Measurements from ENCODE around the gene CCKAR. TPM values are rescaled to one million over a fixed set of nuclear protein-coding genes. Genes with fewer than 3 reads are reported as not detected.

The CCKAR gene
- total and polyA plus RNA-seq, 2 of the 8 experiments (the other 6 are each of a cell fraction or from before 2014, with no cell fraction given) = not detected

GRCh38 chr4:26484516-26484915 lies 5.8 kb downstream of the CCKAR start:
- H3K14ac ChIP-seq (ENCODE audit: insufficient read length) = no peak overlapping the region
- no peak overlapping the region for H3K9ac ChIP-seq (replicated peaks in 1 of 4; ENCODE audit: extremely low read depth in 1 of 4, low read depth in 3 of 4, low read length in 3 of 4)
- no peak overlapping the region for H2BK20ac ChIP-seq (ENCODE audit: low read length)
- H4K5ac ChIP-seq (ENCODE audit: insufficient read length, low read depth, low read length) = no peak overlapping the region
- H3K9me3 ChIP-seq (ENCODE audit: insufficient read depth in 2 of 2, low read depth in 1 of 2, low read length in 1 of 2) = no peaks in the 10 kb centered on the region
- H2BK5ac ChIP-seq (ENCODE audit: low read depth, low read length) = no peak overlapping the region
- no peak overlapping the region for H3K4me2 ChIP-seq (ENCODE audit: insufficient read depth in 1 of 2, low read depth in 2 of 2, low read length in 2 of 2)
- no peaks in the 10 kb centered on the region for H3K79me2 ChIP-seq (ENCODE audit: control insufficient read depth in 1 of 2, insufficient read depth in 2 of 2, low read length in 2 of 2)
- no peak overlapping the region for H4K8ac ChIP-seq (ENCODE audit: extremely low read depth, insufficient read depth, low read length)
- H3K36me3 ChIP-seq (ENCODE audit: control insufficient read depth in 2 of 4, insufficient read depth in 4 of 4, low read length in 3 of 4) = no peaks in the 10 kb centered on the region
- no peak overlapping the region for H3K4me3 ChIP-seq (ENCODE audit: extremely low read depth in 1 of 4, insufficient read depth in 2 of 4, low read depth in 3 of 4, low read length in 4 of 4)
- no peaks in the 10 kb centered on the region for H3K79me1 ChIP-seq (ENCODE audit: low read depth, low read length)
- no peak for DNase-seq (ENCODE audit: low read depth in 1 of 2, low spot score in 2 of 2)
- CTCF ChIA-PET (ENCODE audit: partially characterized antibody) = interaction anchor here (1.2 to 1.6 kb wide), 2 partner anchors 26 to 236 kb away, joined by 3 read pairs; no protein-coding TSS in a partner anchor
- H3K4ac ChIP-seq (replicated peaks; ENCODE audit: insufficient read length, low read depth, low read length) = no peak overlapping the region
- WGBS, 2 experiments (ENCODE audit: extremely low coverage in 1 of 2, insufficient coverage in 1 of 2, insufficient read length in 1 of 2, insufficient replicate concordance in 2 of 2, low coverage in 1 of 2, low lambda C conversion rate in 2 of 2, missing lambda C conversion rate in 1 of 2) = 92% methylated on average over 5 of the region's 5 CpGs; no CpG with 5 or more reads in 1 of the 2 experiments
- H3K18ac ChIP-seq (ENCODE audit: extremely low read depth, low read length) = no peak overlapping the region
- H3K23ac ChIP-seq (ENCODE audit: insufficient read length) = no peak overlapping the region
- no peaks in the 10 kb centered on the region for H3K27me3 ChIP-seq (replicated peaks in 1 of 4; ENCODE audit: control insufficient read depth in 3 of 4, extremely low read depth in 1 of 4, insufficient read depth in 3 of 4, low read length in 3 of 4)
- no peak overlapping the region for H2BK12ac ChIP-seq (ENCODE audit: low read depth, low read length)
- H4K20me1 ChIP-seq (replicated peaks in 1 of 2; ENCODE audit: control insufficient read depth in 1 of 2, insufficient read depth in 2 of 2, low read length in 2 of 2) = no peaks in the 10 kb centered on the region
- no peaks in the 10 kb centered on the region; a peak in 1 of 7 replicates for H3K4me1 ChIP-seq (replicated peaks in 1 of 4; ENCODE audit: control insufficient read depth in 3 of 4, insufficient read depth in 4 of 4, low read length in 3 of 4)
- H3K27ac ChIP-seq (ENCODE audit: low read depth, low read length) = no peak overlapping the region
- no peak overlapping the region for H2AFZ ChIP-seq (ENCODE audit: low read length)
- H2BK15ac ChIP-seq (ENCODE audit: low read length) = no peak overlapping the region
- TF ChIP-seq NRF1 (IDR thresholded peaks at IDR 0.05; ENCODE audit: low read depth, low read length) = no peak
- TF ChIP-seq TBP (IDR thresholded peaks at IDR 0.05; ENCODE audit: low read depth, low read length) = no peak
- TF ChIP-seq SP1 (IDR thresholded peaks at IDR 0.05; ENCODE audit: low read depth, low read length) = no peak
- TF ChIP-seq KDM4A (IDR thresholded peaks at IDR 0.05; ENCODE audit: low read depth, low read length, severe bottlenecking) = no peak
- TF ChIP-seq, protein P1, sequence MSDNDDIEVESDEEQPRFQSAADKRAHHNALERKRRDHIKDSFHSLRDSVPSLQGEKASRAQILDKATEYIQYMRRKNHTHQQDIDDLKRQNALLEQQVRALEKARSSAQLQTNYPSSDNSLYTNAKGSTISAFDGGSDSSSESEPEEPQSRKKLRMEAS (IDR thresholded peaks at IDR 0.05) = no peak
- TF ChIP-seq MAFK (IDR thresholded peaks at IDR 0.05; ENCODE audit: low read depth, low read length) = no peak
- no peak for TF ChIP-seq BACH1 (IDR thresholded peaks at IDR 0.05; ENCODE audit: low read length)
- no peak for TF ChIP-seq CBX8 (IDR thresholded peaks at IDR 0.05; ENCODE audit: borderline replicate concordance, low read depth, low read length)
- no peak for TF ChIP-seq EP300 (IDR thresholded peaks at IDR 0.05; ENCODE audit: borderline replicate concordance in 1 of 2, low read depth in 2 of 2, low read length in 2 of 2)
- H4K91ac ChIP-seq (replicated peaks; ENCODE audit: insufficient read length, low read length) = no peak overlapping the region
- H2BK120ac ChIP-seq (replicated peaks; ENCODE audit: low read depth, low read length) = no peak overlapping the region
- H2AK5ac ChIP-seq (ENCODE audit: low read depth, low read length) = no peak overlapping the region
- no peaks in the 10 kb centered on the region for H3K23me2 ChIP-seq (ENCODE audit: low read depth, low read length)
- no peak for FAIRE-seq
- H3K56ac ChIP-seq (replicated peaks; ENCODE audit: insufficient read length, low read depth, low read length) = no peak overlapping the region
- POLR2A ChIA-PET (ENCODE audit: partially characterized antibody) = no interaction called here
